NOMO-1 treated with DMSO at 0.1 percent for 48 hours (cell line): ENCODE measurements around the gene MIGA1.
A peak's percentile ranks its signal among the peaks of the same experiment; 100 is the strongest.

Source experiments
- DNase-seq: peaks from one replicate; lab custom pipeline; 2025; ENCODE audit not compliant: unreplicated experiment; lab: John Stamatoyannopoulos, UW

The MIGA1 gene

GRCh38 chr1:77841574-77841973 is 62.1 kb downstream of the MIGA1 start:
- DNase-seq: no peak

DNA sequence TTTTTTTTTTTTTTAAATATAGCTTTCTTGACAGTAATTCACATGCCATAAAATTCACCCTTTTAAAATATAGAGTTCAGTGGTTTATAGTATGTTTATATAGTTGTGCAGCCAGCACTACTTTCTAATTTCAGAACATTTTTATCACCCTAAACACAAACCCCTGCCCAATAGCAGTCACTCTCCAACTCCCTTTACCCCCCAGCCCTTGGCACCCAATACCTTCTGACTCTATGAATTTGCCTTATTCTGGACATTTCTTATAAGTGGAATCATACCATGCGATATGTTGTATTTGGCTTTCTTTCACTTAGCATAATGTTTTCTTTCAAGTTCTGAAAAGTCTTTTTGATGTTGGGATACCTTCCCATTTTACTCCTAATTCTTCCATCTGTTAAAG is 66.5 kb downstream of the MIGA1 start:
- no peak for DNase-seq

DNA sequence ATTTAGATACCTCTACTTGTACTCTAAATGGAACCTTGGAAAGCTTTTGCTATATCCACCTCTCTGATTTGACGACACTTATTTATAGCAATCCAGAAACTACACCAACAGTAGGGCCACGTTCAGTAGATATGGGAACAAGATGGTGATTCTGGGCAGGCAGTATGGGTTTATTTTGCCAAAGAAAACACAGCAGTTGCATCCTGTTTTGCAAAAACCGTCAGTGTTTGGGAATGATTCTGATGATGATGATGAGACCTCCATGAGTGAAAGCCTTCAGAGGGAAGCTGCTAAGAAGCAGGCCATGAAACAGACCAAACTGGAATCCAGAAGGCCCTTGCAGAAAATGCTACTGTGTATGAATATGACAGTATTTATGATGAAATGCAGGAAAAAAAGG is 67.5 kb downstream of the MIGA1 start:
- DNase-seq: no peak

GRCh38 chr1:77847621-77848080 is 68.2 kb downstream of the MIGA1 start:
- peak; percentile 50 for DNase-seq

GRCh38 chr1:77850082-77850481 is 70.6 kb downstream of the MIGA1 start:
- no peak for DNase-seq

- DNase-seq: no peak
Measured at GRCh38 chr1:77857552-77857951, 78.1 kb downstream of the MIGA1 start.

- no peak for DNase-seq
Measured at GRCh38 chr1:77858725-77859124, 79.3 kb downstream of the MIGA1 start.

- DNase-seq: no peak
Measured at GRCh38 chr1:77859248-77859647, 79.8 kb downstream of the MIGA1 start.

- no peak for DNase-seq
Measured at GRCh38 chr1:77866296-77866695, 86.8 kb downstream of the MIGA1 start.

DNA sequence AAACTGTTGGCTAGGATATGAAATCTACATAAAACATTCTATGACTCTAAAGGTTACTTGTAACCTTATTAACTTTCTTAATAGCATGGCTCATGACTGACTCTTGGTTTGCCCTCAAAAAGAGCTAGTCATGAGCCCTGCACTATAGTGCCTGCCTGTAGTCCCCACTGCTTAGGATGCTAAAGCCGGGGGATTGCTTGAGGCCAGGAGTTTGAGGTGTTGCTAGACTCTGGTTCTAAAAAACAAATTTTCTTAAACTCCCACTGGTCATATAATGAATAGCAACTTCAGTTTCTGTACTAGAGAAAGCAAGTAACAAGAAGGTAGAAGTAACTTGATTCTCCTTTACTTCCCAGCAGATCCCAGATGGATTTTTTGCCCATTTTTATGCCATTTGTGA is 93.2 kb downstream of the MIGA1 start:
- no peak for DNase-seq

GRCh38 chr1:77873461-77873860 is 94.0 kb downstream of the MIGA1 start:
- no peak for DNase-seq

DNA sequence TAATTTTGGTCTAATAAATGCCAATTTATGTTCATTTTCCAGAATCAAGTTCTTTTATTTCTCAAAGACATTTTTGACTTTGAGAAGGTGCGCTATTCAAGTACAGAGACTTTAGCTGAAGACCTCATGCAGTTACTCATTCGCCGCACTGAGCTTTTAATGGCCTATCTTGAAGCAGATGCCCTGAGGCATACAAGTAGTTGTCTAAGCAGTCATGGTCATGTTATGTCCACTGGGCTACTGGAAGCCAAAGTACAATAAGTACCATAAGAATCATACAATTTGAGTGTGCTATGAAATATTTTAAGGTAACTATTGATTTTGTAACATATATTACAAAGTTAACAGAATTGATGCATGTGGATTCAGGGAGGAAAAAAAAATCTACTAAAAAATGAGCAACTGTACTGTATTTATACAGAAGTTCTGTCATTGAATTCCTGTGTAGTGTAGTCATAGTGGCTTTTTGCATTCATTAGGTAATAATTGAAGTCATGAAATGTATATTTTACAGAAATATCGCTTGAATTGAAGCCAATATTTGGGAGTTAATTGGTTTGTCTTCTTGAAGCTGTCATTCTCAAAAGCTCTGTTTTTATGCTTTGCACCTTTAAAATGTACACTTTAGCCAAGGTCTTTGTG is 95.5 kb downstream of the MIGA1 start:
- DNase-seq: no peak

- DNase-seq: no peak
Measured at GRCh38 chr1:77876884-77877283, 97.4 kb downstream of the MIGA1 start.

GRCh38 chr1:77881061-77881460 is 101.6 kb downstream of the MIGA1 start:
- DNase-seq: no peak

DNA sequence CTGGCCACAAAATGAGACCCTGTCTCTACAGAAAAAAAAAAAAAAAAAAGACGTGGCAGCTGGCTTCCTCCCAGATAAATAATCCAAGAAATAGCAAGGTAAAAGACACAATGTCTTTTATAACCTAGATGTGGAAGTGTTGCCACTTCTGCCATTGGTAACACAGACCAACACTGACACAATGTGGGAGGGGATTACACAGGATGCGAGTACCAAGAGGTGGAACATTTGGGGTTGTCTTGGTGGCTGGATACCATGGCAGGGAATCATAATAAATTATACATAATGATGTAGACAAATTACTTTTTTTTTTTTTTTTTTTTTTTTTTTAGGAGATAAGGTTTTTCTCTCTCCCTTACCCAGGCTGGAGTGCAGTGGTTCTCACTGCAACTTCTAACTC is 103.0 kb downstream of the MIGA1 start:
- no peak for DNase-seq

- no peak for DNase-seq
Measured at GRCh38 chr1:77888081-77888780, 108.8 kb downstream of the MIGA1 start, which contains the start of gene NEXN. TSS of gene NEXN (plus strand) at chr1:77888624. CDS start at chr1:77916107, 27,483 bp downstream.

GRCh38 chr1:77888781-77889642 is 109.6 kb downstream of the MIGA1 start:
- peak; percentile 6 for DNase-seq

DNA sequence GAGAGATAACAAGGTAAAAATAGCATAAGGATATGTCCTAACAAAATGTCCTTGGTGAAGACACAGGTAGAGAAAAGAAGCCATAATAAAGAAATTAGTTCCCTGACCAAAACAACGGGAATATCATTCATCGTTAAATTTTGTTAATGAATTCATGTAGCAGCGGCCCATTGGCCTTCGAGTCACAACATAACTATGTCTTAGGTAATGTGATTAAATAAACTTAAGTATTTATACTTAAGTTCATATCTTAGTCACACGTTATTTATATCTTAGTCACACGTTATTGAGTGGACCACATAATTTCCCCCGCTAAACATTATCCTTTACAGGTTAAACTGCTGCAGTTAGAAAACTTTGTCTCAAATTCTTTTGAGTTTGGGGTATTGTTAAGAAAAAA is 110.2 kb downstream of the MIGA1 start:
- DNase-seq: no peak

GRCh38 chr1:77891200-77891599 is 111.8 kb downstream of the MIGA1 start:
- DNase-seq: no peak

DNA sequence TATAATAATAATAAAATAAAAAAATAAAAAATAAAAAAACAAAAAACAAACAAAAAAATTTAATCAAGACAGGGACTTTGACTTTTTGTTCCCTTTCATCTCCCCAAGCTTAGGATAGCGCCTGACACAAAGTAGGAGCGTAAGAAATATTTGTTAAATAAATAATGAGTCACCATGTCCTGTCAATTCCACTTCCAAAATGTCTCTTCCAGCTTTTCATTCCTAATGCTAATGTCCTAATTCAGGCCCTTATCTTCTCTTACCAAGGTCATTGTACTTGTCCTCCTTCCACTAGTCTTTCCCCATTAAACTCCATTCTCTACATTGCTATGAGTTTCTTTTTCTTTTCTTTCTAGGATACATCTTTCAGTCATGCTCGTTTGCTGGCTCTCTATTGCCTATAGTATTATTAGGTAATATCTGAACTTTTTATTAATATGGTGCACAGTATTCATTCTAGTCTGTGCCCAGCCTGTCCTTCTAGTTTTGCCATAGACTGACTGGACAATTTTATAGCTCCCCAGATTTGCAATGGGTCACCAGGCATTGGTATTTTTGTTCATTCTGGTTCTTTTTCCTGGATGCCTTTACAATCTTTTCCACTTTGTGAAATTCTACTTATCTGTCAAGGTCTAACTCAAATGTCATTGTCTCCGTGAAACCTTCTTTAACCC is 120.3 kb downstream of the MIGA1 start:
- no peak for DNase-seq

- peak; percentile 14 for DNase-seq
Measured at GRCh38 chr1:77900687-77901293, 121.3 kb downstream of the MIGA1 start.
